ENCODE measurements around the gene SUN1.

SUN1 gene

GRCh38 chr7:886626-887487 is 54.6 kb downstream of the SUN1 start (continued):
- no peak for TF ChIP-seq CTCF (tag by site-specific recombination; IDR thresholded peaks at IDR 0.05)
- TF ChIP-seq ZNF202 (tag by site-specific recombination; IDR thresholded peaks at IDR 0.05; ENCODE audit: borderline replicate concordance), result no peak
- TF ChIP-seq, protein P1, sequence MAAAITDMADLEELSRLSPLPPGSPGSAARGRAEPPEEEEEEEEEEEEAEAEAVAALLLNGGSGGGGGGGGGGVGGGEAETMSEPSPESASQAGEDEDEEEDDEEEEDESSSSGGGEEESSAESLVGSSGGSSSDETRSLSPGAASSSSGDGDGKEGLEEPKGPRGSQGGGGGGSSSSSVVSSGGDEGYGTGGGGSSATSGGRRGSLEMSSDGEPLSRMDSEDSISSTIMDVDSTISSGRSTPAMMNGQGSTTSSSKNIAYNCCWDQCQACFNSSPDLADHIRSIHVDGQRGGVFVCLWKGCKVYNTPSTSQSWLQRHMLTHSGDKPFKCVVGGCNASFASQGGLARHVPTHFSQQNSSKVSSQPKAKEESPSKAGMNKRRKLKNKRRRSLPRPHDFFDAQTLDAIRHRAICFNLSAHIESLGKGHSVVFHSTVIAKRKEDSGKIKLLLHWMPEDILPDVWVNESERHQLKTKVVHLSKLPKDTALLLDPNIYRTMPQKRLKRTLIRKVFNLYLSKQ (tag by site-specific recombination; IDR thresholded peaks at IDR 0.05; ENCODE audit: borderline replicate concordance), result no peak
- TF ChIP-seq HOXC10 (CRISPR knock-in tag; IDR thresholded peaks at IDR 0.05), result no peak
- TF ChIP-seq KLF10 (tag by site-specific recombination; IDR thresholded peaks at IDR 0.05), result no peak

- POLR2A ChIA-PET, result no interaction called here
- no peak overlapping the region for H3K27ac ChIP-seq (ENCODE audit: extremely low read depth, low read depth, low read length)
- H3K4me3 ChIP-seq (ENCODE audit: low read depth, low read length), result no peak overlapping the region
- TF ChIP-seq ZFP37 (tag by site-specific recombination; IDR thresholded peaks at IDR 0.05) (no peak), IKZF3 (tag by site-specific recombination; IDR thresholded peaks at IDR 0.05) (no peak), KLF10 (tag by site-specific recombination; IDR thresholded peaks at IDR 0.05) (no peak), ZNF530 (tag by site-specific recombination; IDR thresholded peaks at IDR 0.05; ENCODE audit: low read depth) (no peak)
- H3K4me1 ChIP-seq (ENCODE audit: control insufficient read depth, insufficient read depth, low read length), result no peaks in the 10 kb centered on the region
- CTCF ChIA-PET, result no interaction called here
- peaks cover 8 to 61% of the 10 kb centered on the region in 2 experiments; a peak in 2 of 3 replicates for H3K36me3 ChIP-seq (ENCODE audit: control insufficient read depth in 2 of 2, insufficient read depth in 1 of 2, low read length in 2 of 2)
- H3K9me3 ChIP-seq (ENCODE audit: control insufficient read depth, insufficient read depth, low read depth, low read length), result no peaks in the 10 kb centered on the region
Measured at GRCh38 chr7:887488-887820, 55.2 kb downstream of the SUN1 start.

DNA sequence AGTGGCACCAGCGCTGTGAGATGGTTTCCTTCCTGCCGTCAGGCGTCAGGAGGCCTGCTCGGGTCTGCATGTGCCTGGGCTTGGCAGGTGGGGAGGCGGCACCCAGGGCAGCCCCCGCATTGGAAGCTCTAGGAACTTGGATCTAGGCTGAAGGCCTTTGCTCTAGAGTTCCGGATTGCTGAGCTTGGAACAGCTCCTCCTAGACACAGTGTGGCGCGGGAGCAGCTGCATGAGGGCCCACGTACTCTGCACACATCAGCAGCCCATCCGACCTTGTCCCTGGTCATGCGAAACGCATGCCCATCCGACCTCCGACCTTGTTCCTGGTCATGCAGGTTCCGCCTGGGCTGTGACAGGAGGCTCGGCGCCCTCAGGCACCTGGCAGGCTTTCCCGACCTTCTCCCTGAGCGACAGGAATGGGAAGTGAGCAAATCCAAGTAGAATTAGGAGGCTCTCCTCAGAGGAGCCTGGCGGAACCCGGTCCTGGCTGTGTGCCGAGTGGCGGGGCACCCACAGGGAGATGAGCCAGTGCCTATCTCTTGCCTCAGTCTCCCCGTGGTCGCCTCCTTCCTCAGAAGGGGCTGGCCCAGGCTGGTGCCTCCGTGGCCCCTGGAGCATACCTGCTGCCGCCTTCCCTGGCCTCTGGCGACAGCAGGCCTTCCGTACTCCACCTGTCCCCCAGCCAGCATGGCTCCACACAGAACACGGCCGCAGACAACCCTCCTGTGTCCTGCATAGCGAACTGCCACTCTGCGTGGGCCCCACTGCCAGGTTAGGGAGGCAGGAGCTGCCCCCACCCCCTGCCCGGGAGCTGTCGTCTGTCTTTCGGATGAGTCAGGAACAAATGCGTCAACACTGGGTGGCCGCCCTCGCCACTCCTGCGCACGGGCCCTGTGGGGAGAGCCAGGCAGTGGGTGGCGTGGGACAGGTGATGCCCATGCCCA is 56.1 kb downstream of the SUN1 start:
- peaks cover 17 to 70% of the 10 kb centered on the region in 2 experiments; a peak in 2 of 3 replicates for H3K36me3 ChIP-seq (ENCODE audit: control insufficient read depth in 2 of 2, insufficient read depth in 1 of 2, low read length in 2 of 2)
- ChIA-PET POLR2A (no interaction called here), CTCF (no interaction called here)
- H3K4me1 ChIP-seq (ENCODE audit: control insufficient read depth, insufficient read depth, low read length), result no peaks in the 10 kb centered on the region
- H3K4me3 ChIP-seq (ENCODE audit: low read depth, low read length), result no peak overlapping the region
- TF ChIP-seq ZBTB1 (tag by site-specific recombination; IDR thresholded peaks at IDR 0.05) (no peak), EGR2 (tag by site-specific recombination; IDR thresholded peaks at IDR 0.05; ENCODE audit: low read depth) (no peak), ZNF76 (tag by site-specific recombination; IDR thresholded peaks at IDR 0.05; ENCODE audit: borderline replicate concordance, low read depth) (no peak), ZNF561 (tag by site-specific recombination; IDR thresholded peaks at IDR 0.05; ENCODE audit: borderline replicate concordance) (no peak), ZSCAN4 (tag by site-specific recombination; IDR thresholded peaks at IDR 0.05) (no peak), ZNF776 (tag by site-specific recombination; IDR thresholded peaks at IDR 0.05; ENCODE audit: borderline replicate concordance) (no peak), ZNF211 (tag by site-specific recombination; IDR thresholded peaks at IDR 0.05; ENCODE audit: low read depth) (no peak), GLIS1 (tag by site-specific recombination; IDR thresholded peaks at IDR 0.05) (no peak), SP7 (tag by site-specific recombination; IDR thresholded peaks at IDR 0.05) (no peak)
- H3K9me3 ChIP-seq (ENCODE audit: control insufficient read depth, insufficient read depth, low read depth, low read length), result no peaks in the 10 kb centered on the region
- no peak overlapping the region for H3K27ac ChIP-seq (ENCODE audit: extremely low read depth, low read depth, low read length)

Data from HEK293 (cell line).